Superior temporal gyrus (tissue), 1 donor: ENCODE data around the gene MYH14.

Experiments used
- DNase-seq: peaks from one replicate; pipeline ENCODE4 v3.0.0-alpha.2; 2016; ENCODE audit errors: extremely low spot score

MYH14 gene

DNA sequence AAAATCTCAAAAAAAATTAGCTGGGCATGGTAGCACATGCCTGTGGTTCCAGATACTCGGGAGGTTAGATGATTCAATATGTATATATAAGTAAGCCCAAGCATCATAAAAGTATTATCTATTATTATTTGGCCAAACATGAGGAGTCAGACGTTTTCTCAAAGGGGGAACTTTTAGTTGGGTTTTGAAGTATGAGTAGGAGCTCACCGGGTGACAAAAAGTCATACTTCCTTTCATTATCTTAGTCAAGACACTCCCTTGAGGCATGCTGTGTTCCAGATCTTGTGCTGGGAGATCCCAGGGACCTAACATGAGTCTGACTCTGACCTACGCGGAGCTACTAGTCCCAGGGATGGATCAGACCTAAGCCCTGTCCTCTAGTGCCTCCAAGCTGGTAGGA is 8.2 kb upstream of the MYH14 start:
- DNase-seq, result no peak

DNA sequence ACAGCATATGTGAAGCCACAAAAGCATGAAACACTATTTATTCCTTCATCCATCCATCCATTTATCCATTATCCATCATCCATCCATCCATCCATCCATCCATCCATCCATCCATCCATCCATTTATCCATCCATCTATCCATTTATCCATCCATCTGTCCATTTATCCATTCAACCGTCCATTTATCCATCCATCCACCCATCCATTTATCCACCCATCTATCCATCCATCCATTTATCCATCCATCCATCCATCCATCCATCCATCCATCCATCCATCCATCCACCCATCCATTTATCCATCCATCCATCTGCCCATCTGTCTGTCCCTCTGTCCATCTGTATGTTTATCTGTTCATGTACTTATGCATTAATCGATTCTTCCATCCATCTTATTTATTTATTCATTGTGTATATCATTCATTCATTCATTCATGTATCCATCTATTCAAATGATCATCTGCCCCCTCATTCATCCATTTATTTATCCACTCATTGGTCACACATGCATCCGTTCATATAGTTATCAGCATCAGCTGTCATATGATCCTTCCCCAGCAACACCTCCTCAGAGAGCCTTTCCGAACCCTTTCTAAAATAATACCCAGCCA is 7.0 kb upstream of the MYH14 start:
- DNase-seq, result no peak

DNA sequence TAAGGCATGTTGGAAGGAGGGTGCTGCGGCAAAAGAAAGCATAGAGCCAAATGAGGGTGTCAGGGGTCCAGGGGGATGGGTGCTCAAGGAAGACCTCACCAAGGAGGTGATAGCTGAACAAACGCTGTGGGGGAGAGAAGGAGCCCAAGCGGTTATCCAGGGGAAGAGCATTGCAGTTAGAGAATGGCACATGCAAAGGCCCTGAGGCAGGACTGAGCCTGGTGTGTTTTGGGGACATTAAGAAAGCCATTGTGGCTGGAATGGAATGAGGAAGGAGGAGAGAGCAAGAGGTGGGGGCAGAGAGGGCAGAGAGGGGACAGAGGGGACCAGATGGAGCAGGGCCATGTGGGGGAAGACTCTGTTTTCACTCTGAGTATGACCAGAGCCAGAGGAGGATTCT is 6.1 kb upstream of the MYH14 start:
- DNase-seq, result no peak

DNA sequence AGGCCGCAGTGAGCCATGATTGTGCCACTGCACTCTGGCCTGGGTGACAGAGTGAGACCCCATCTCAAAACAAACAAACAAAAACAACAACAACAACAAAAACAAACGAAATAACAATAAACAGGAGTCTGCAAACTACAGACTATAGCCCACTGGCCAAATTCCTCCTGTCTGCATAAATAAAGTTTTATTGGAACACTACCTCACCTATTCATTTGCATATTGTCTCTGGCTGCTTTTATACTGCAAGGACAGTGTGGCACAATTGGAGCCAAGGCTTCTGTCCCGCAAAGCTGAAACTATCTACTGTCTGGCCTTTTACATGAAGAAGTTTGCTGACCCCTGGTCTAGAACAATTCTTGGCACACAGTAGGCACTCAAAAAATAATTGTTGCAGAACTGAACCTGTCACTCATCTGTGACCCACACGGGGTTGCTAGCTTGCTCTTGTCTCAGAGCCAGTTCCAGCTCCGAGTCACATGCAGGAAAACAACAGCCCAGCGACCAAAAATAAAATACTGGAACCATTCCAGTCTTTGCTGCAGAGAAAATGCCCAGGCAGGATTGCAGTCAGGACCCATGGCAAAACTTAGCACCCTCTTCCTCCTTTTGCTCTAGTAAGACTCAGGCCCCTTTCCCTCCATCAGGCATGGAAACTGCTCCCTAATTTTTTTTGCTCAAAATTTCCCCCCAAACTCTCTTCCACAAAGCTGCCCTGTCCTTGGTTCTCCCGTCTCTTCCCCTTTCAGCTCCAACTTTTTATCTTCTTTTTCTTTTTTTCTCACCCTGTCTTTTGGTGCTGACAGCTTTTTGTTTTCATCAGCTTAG is 4.8 kb upstream of the MYH14 start:
- DNase-seq, result peak; percentile 27

DNA sequence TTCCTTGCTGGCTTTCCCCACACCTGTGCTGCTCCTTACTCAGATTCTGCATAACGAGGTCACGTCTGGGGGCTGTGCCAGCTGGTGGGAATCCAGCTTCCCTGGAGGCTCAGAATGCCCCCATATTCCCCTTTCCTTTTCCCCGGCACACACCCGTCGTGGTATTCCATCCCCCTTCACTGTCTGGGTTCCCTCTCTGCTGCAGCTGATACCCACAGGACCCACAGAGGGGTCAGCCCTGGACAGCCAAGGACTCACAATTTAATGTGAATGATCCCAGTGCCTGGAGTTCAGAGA is 4.2 kb upstream of the MYH14 start:
- no peak for DNase-seq

DNA sequence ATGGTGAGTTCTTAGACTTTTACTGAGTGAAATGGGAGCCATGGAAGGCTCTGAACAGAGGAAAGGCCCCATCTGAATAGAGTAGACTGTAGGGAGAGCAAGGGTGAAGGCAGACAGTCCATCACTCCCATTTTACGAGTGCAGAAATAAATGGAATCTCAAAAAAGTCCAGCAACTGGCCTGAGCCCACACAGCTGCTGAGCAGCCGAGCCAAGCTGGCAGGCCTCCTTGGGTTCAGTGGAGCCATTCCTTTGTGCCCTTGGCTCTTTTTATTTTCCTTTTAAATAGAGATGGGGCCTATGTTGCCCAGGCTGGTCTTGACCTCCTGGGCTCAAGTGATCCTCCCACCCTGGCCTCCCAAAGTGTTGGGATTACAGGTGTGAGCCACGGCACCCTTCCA is 1.0 kb upstream of the MYH14 start:
- DNase-seq, result no peak

DNA sequence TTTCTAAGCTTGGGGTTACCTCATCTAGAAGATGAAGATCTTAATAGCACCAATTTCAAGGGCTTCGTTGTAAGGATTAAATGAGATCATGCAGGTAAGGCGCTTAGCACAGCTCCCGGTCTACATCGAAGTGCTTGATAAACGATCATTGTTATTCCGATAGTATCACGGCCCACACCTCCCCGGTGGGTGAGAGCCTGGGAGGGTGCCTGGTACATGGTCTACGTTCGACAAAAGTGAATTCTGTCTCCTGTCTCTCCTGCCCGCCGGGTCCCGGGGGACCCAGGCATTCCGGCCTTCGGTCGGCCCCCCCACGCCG is 501 bp upstream of the MYH14 start:
- no peak for DNase-seq

DNA sequence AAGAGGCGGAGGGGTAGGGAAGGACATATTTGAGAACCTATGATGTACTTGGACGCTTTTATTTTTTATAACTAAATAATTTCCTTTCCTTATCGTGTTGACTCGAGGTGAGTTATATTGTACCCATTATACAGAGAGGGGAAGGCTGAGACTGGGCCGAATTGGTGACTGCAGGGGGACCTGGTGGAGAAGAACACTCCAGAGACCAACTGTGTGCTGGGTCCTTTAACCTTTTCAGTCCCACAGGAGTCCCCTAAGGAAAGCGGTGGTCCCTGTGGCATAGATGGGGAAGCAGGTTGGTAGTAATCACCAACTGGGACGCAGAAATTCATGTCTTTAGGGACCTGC is 633 bp downstream of the MYH14 start:
- no peak for DNase-seq

DNA sequence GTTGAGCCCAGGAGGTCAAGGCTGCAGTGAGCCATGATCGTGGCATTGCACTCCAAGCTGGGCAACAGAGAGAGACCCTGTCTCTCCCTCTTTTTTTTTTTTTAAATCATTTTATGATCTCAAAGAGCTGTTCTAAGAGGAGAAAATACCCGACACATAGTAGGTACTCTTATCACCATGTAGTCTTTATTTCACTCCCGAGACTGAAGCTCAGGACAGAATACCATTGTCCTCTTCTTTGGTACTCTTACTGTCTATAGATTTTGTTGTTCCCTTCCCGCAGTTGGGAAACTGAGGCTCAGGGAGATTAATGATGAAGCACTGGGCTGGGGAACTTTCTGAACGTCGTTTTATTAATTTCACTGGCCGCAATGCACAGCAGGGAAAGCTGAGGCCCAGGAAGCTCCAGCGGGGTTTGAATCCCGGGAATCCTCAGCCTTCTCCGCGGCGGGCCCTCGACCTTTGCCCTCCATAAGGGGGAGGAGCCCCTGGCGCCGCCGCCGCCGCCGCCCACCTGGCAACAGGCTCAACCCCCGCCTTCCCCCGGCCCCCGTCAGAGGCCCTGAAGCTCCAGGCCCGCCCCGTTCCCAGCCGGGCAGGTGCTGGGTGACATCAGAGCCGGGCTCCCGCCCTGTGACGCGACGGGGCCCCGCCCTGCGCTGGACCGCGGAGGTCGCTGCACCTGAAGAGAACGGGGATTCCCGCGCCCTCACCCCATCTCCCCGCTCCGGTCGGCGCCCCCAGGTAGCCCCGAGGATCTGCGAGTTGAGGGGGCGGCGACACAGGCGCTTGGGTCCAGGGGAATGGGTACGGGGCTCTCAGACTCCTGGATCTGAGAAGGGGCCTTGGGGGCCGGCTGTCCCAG is 1.6 kb downstream of the MYH14 start:
- no peak for DNase-seq

DNA sequence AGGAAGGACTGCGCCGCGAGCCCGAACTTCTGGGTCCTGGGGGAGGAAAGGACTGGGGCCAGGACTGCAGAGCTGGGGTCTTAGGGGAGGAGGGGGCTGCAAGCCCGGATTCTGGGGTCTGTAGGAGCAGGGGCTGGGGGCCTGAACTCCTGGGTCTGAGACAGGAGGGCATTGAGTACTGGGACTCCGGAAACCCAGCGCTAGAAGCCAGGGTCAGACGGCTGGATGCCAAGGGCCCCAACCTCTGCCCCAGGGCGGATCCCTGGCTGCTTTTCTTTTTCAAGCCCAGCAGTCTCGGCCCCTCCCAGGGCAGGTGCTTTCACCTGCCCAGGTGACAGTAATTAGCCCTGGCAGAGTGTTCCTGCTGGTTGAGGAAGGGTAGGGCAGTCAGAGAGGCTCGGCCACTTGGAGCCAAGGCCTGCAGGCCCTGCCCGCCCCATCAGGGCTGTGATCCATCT is 2.3 kb downstream of the MYH14 start:
- DNase-seq, result no peak

DNA sequence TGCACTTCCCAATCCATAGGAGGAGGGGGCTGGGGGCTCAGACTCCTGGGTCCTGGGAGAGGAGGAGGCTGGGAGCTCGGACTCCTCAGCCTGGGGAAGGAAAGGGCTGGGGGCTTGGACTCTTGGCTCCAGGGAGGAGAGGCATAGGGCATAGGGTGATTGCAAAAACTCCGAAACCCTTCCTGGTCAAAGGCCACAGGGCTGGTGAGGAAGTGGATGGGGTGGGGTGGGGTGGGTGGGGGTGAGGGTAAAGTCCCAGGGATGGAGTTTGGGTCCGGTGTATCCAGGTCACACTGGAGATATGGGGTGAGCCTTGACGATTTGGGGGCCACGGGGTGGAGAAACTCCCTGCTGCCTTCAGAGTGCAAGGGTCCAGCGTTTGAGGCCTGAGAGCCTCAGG is 2.8 kb downstream of the MYH14 start:
- no peak for DNase-seq

DNA sequence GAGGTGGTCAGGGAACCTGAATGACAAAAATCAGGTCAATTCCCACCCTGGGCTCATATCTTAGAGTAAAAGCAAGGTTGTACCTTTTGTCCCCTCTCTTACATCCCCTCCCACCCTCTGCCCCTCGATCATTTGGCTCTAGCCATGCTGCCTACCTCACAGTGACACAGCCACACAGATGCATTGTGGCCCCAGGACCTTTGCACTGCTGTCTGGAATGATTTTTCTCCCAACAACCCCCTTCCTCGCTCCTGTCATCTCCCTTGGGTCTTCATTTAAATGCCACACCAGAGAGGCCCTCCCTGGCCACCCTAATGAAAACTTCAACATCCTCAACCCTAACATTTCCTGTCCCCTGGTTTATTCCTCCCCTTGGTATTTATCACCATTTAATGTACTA is 4.3 kb downstream of the MYH14 start:
- no peak for DNase-seq

DNA sequence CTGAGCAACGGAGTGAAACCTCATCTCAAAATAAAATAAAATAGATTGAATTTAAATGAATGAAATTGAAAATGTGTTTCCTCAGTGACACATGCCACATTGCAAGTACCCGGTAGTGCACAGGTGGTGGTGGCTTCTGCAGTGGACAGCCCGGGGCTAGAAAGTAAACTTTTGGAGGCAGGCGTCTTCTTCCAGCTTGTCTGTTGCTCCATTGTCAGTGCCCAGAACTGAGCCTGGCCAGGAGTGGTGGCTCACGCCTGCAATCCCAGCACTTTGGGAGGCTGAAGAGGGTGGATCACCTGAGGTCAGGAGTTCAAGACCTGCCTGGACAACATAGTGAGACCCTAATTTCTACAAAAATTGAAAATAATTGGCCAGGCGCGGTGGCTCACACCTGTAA is 5.7 kb downstream of the MYH14 start:
- DNase-seq, result no peak

DNA sequence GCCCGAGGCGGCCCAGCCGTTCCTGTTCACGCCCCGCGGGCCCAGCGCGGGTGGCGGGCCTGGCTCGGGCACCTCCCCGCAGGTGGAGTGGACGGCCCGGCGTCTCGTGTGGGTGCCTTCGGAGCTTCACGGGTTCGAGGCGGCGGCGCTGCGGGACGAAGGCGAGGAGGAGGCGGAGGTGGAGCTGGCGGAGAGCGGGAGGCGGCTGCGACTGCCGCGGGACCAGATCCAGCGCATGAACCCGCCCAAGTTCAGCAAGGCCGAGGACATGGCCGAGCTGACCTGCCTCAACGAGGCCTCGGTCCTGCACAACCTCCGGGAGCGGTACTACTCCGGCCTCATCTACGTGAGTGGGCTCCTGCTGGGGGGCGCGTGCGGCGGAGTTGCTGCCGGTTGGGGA is 7.0 kb downstream of the MYH14 start:
- DNase-seq, result no peak

DNA sequence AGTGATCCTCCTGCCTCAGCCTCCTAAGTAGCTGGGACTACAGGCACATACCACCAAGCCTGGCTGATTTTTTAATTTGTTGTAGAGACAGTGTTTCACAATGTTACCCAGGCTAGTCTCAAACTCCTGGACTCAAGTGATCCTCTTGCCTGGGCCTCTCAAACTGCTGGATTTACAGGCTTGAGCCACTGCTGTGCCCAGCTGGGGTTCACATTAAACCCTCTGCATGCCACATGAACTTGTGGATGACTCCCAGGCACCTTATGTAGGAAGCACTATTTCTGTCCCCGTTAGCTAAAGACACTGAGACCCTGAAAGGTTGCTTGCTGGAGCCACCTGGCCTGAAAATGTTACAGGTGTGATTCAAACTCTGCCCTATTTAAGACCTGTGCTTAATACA is 10.5 kb downstream of the MYH14 start:
- no peak for DNase-seq

DNA sequence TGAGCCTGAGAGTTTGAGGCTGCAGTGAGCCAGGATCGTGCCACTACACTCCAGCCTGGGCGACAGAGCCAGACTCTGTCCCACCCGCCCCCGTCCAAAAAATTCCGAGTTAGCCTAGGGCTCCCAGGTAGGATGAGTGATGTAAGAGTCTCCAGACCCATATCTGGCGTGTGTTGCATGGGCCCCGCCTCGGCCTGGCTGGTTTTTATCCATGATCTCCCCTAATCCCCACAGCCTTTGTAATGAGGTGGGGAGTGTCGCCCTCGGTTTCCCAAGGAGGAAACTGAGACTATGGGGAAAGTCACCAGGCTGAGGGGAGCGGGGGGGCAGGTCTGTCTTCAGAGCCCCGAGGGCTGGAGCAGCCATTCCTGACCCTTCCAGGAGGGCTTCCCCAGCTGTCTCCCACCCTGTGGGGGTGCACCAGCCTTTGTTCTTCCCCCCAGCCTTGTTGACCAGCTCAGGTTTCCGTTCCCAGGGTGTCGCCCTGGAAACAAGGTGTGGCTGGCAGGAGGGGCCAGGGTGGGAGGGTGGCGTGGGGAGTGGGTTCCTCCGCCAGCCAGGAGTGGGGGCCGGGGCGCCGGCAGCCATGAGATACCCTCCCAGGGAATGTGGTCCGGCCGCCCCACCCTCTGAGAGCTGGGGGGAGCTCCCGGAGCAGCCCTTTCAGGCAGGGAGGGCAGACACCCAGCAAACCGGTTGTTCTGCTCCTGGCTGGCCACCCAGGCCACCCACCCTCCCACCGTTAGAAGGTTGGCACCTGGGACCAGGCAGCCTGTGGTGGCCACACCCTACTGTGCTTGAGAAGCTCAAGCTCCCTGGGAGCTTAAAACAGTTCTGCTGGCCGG is 11.5 kb downstream of the MYH14 start:
- no peak for DNase-seq

DNA sequence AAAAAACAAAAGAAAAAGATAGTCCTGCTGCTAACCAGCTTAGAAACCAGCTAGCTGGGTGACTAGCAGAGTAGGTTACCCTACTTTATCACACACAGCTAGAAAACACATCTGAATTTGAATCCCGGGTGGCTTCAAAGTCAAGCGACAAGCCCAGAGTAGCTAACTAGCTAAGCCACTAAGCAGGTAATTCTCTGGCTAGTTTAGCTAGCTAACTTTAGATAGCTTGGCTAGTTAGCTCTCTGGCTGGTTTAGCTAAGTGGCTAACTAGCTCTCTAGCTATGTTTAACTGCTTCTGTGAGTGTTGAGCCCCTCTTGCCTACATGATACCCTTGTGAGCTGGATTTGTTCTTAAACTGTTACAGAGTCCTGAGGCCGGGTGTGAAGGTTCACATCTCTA is 12.4 kb downstream of the MYH14 start:
- no peak for DNase-seq

DNA sequence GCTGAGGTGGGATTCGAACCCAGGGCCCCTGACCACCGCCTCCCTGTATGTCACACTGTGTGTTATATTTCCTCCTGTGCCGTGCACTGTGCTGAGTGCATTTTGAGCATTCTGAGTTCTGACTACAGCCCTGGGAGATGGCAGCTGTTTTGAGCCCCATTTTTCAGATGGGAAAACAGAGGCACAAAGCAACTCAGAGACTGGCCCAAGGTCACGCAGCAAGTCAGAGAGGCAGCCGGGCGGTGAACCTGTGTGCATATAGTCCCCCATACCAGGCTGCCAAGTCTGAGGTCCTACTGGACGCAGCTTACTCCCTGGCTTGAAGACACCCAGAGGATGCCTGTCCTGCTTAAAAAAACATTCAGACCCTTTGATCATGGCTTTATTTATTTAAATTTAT is 17.7 kb downstream of the MYH14 start:
- no peak for DNase-seq

DNA sequence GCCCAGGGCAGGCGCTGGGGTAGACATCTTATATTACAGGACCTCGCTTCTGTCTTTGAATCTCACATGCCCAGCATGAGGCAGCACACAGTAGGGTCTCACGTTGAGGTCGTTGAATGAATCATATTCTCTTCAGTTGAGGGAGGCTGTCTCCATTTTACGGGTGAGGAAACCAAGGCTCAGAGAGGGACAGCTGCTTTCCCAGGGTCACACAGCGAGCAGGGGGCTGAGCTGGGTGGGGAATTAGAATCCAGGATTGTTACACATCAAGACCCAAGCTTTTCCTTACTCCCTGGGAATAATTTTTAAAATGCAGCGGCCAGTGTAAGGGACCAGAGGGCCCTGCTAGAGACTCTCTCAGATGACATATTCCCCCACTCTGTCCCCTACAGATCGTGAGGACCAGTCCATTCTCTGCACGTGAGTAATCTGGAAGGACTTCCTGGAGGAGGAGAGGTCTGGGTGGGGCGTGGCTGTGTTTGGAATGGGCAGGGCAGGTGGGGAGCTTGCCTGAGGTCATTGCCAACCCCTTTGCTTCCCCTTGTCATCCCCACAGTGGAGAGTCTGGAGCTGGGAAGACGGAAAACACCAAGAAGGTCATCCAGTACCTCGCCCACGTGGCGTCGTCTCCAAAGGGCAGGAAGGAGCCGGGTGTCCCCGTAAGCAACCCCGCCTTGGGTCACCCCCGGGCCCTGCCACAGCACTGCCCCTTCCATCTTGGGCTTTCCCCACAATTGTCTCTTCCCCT is 19.4 kb downstream of the MYH14 start:
- DNase-seq, result no peak

DNA sequence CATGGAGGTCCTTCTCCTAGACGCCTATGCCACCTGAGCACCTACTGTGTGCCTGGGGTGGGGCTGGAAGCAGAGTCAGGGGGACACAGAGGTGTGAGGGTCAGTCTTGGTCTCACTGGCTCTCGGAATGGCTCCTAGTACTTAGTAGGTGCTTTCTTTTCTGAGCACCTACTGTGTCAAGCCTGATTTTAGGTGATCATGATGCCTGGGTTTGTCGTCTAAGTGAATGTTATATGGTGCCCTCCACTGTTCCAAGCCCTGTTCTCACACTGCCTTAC is 20.0 kb downstream of the MYH14 start:
- no peak for DNase-seq

DNA sequence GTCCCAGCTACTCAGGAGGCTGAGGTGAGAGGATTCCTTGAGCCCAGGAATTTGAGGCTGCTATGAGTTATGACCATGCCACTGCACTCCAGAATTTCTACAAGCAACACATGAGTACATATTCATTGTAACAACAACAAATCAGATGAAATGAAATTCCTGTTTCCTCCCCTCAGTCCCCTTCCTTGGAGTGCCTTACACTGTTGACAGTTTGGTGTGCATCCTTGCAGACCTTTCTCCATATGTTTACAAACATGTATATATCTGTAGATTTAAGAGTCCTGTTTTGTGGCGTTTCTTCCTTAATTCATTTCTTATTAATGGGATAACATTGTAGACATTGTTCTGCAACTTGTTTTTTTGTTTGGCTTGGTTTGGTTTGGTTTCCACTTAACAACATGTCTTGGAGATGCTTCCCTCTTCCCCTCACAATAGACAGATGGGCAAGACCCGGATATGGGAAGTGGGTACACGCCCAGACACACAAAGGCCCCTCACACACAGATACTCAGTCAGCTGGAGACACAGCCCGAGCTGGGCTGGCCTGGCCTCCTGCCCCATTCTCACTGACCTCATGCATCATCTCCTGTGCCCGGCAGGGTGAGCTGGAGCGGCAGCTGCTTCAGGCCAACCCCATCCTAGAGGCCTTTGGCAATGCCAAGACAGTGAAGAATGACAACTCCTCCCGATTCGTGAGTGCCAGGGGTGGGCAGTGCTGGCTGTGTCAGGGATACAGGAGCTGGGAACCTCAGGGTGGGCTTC is 21.7 kb downstream of the MYH14 start:
- DNase-seq, result no peak
